AG04450 (cell line): Measurements from ENCODE around the gene COLQ. TPM values are rescaled to one million over a fixed set of nuclear protein-coding genes. Genes with fewer than 3 reads are reported as not detected.
"Not testable (repeated sequence)": the region's sequence is repeated elsewhere in the genome, so short reads cannot be mapped to it uniquely, and the experiment has no call there.

Experiments
- CTCF ChIA-PET: fragments of 300-600, 350-600 bp; formaldehyde crosslinking; extraction: SDS; loops from one replicate; lab custom pipeline; 2022; ENCODE audit warnings: antibody characterized with exemption, inconsistent platforms; lab: Charles Lee
- POLR2A ChIA-PET: fragments of 350-600 bp; formaldehyde crosslinking; extraction: SDS; loops from one replicate; lab custom pipeline; 2021; ENCODE audit warnings: antibody characterized with exemption, inconsistent platforms; lab: Yijun Ruan, JAX
- DNase-seq: peaks from one replicate; pipeline ENCODE4 v3.0.0-alpha.2; 2011; ENCODE audit warnings: low read depth, low spot score
- H3K27ac ChIP-seq: one replicate; pipeline ENCODE4 v1.5.1; 2012; ENCODE audit warnings: low read depth, low read length, control low read depth
- H3K27me3 ChIP-seq: one replicate; pipeline ENCODE4 v1.6.0; 2012; ENCODE audit warnings: low read length; ENCODE audit not compliant: control insufficient read depth, insufficient read depth
- H3K4me3 ChIP-seq: 2 replicates; pipeline ENCODE4 v1.5.1; 2011; ENCODE audit warnings: mild to moderate bottlenecking, low read depth, low read length, control low read depth
- H3K9me3 ChIP-seq: 2 replicates; pipeline ENCODE4 v1.5.1; 2012; ENCODE audit warnings: low read length; ENCODE audit not compliant: control insufficient read depth, insufficient read depth
- polyA plus RNA-seq: library from polyadenylated mRNA; depleted of rRNA; stranded (reverse); fragments of >200 nt; gene quantifications from 2 replicates; pipeline ENCODE4 v1.2.3, GENCODE V29; 2011
- TF ChIP-seq, protein P1 (sequence below): IDR thresholded peaks from 2 replicates; pipeline ENCODE4 v1.5.1; 2011; ENCODE audit warnings: low read depth, low read length, control low read depth, inconsistent platforms

COLQ gene
- polyA plus RNA-seq, 1 experiment: 0.95 TPM

DNA sequence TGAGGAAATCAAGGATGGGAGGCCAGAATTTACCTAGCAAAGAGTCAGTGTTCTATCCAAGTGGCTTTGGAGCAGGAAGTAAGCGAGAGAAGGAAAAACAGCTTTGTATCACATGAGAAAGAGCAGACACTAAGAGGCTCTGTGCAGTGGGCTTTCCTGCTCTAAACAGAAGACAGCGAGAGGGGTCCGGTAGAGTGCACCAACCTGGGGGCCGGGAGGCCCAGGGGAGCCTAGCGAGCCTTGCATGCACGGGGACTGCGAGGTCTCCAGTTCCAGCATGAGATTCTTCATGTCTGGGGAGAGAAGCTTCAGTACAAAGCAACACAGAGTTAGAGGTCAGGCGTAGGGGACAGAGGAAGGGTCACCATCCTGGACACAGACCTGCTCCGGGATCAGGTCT is 33.5 kb downstream of the COLQ start:
- CTCF ChIA-PET: no interaction called here
- H3K9me3 ChIP-seq: no peaks in the 10 kb centered on the region
- TF ChIP-seq, protein P1, sequence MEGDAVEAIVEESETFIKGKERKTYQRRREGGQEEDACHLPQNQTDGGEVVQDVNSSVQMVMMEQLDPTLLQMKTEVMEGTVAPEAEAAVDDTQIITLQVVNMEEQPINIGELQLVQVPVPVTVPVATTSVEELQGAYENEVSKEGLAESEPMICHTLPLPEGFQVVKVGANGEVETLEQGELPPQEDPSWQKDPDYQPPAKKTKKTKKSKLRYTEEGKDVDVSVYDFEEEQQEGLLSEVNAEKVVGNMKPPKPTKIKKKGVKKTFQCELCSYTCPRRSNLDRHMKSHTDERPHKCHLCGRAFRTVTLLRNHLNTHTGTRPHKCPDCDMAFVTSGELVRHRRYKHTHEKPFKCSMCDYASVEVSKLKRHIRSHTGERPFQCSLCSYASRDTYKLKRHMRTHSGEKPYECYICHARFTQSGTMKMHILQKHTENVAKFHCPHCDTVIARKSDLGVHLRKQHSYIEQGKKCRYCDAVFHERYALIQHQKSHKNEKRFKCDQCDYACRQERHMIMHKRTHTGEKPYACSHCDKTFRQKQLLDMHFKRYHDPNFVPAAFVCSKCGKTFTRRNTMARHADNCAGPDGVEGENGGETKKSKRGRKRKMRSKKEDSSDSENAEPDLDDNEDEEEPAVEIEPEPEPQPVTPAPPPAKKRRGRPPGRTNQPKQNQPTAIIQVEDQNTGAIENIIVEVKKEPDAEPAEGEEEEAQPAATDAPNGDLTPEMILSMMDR: no peak
- H3K27ac ChIP-seq: no peak overlapping the region
- H3K4me3 ChIP-seq: no peak overlapping the region
- POLR2A ChIA-PET: no interaction called here
- no peak for DNase-seq
- no peaks in the 10 kb centered on the region for H3K27me3 ChIP-seq

DNA sequence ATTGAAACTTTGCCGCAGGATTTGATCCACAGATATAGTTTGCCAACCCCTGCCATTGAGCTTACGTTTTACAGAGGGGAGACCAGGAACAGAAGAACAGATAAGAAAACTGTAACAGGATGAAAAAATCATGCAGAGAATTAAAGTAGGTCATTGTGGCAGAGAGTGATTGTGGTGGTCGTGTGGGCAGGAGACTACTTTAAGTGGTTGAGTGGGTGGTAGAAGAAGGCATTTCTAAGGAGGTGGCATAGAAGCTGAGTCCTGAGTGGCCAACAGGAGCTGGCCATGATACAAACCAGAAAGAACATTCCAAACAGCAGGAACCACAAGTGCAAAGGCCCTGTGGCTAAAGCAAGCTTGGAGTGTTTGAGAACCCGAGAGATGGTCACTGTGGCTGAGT is 34.5 kb downstream of the COLQ start:
- ChIA-PET CTCF (no interaction called here), POLR2A (no interaction called here)
- Histone ChIP-seq H3K27me3 (no peaks in the 10 kb centered on the region), H3K9me3 (no peaks in the 10 kb centered on the region), H3K4me3 (no peak overlapping the region), H3K27ac (no peak overlapping the region)
- TF ChIP-seq, protein P1: no peak
- DNase-seq: no peak

DNA sequence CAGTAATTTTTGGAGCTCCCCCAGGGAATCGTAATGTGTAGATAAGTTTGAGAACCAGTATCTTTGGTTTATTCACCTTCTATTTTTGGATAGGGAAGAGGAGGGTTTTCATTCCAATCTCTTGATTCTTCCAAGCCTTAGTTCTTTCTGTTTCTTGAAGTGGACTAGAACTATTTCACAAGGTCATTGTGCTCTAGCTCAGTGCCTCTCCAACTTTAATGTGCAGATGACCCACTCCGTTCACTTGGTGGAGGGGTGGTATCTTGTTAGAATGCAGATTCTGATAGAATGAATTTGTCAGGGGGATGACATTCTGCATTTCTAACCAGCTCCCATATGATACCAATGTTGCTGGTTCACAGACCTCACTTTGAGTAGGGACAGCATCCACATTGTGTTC is 35.5 kb downstream of the COLQ start:
- H3K4me3 ChIP-seq: no peak overlapping the region
- ChIA-PET CTCF (no interaction called here), POLR2A (no interaction called here)
- TF ChIP-seq, protein P1: no peak
- no peaks in the 10 kb centered on the region for H3K27me3 ChIP-seq
- no peak overlapping the region for H3K27ac ChIP-seq
- DNase-seq: no peak
- H3K9me3 ChIP-seq: no peaks in the 10 kb centered on the region

DNA sequence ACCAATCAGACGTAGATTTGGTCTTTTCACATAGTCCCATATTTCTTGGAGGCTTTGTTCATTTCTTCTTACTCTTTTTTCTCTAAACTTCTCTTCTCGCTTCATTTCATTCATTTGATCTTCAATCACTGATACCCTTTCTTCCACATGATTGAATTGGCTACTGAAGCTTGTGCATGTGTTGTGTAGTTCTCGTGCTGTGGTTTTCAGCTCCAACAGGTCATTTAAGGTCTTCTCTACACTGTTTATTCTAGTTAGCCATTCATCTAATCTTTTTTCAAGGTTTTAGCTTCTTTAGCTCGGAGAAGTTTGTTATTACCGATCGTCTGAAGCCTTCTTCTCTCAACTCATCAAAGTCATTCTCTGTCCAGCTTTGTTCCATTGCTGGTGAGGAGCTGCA is 37.0 kb downstream of the COLQ start:
- H3K9me3 ChIP-seq, H3K27me3 ChIP-seq, POLR2A ChIA-PET, H3K27ac ChIP-seq, DNase-seq, CTCF ChIA-PET, H3K4me3 ChIP-seq: not testable (repeated sequence)

DNA sequence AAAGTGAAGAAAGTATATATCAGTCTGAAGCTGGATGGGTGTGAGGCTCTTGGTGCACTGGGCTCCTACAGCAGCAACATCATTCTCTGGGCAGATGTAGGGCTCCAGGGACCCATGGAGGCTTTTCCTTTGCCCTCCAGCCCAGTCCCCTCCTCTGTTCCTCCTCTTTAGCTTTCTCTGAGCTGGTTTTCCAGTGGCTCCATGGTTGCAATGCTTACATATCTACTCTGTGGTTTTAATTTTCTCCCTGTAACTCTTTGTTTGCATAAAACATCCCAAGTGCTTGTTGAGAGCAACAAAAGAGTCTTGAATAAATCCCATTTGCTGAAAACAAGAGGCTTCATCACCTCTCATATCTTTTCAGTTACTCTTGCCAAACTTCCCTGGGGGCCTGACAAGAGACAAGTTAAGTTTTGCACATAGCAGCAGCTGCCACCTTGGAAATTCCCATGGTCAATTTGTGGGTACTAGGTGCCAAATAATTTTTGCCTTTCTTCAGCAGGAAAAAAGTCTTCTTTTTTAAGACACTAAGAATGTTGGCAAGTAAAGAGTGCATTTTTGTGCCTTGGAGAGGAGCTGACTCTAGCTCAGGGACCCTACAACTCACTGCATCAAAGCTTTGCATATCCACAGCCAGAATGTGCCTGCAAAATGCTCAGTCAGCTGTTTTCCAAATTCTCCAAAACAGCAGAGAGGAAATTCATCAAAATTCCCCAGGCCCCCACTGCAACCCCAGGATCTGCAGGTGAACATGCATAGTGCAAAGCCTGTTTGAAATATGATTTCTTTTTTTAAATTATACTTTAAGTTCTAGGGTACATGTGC is 41.9 kb downstream of the COLQ start:
- ChIA-PET CTCF (no interaction called here), POLR2A (no interaction called here)
- TF ChIP-seq, protein P1: no peak
- H3K9me3 ChIP-seq: no peaks in the 10 kb centered on the region
- no peak for DNase-seq
- H3K4me3 ChIP-seq: no peak overlapping the region
- H3K27ac ChIP-seq: no peak overlapping the region
- peaks cover 4% of the 10 kb centered on the region for H3K27me3 ChIP-seq
